GM19452 (cell line): ENCODE data around the gene HIRIP3.

ENCODE experiments used
- ATAC-seq: cut with Tn5 transposase; IDR thresholded peaks from one replicate; pipeline ENCODE4 v1.9.1; 2021; ENCODE audit not compliant: unreplicated experiment

HIRIP3 gene

GRCh38 chr16:29984764-29985147 lies 10.7 kb downstream of the HIRIP3 start:
- no peak for ATAC-seq

- no peak for ATAC-seq
Observed at GRCh38 chr16:29984137-29984763, 11.2 kb downstream of the HIRIP3 start.

GRCh38 chr16:29983420-29984136 lies 11.8 kb downstream of the HIRIP3 start:
- ATAC-seq, result no peak

GRCh38 chr16:29982560-29983419 lies 12.6 kb downstream of the HIRIP3 start:
- no peak for ATAC-seq

GRCh38 chr16:29978564-29979270 lies 16.7 kb downstream of the HIRIP3 start:
- ATAC-seq, result no peak

GRCh38 chr16:29978081-29978480 lies 17.3 kb downstream of the HIRIP3 start:
- no peak for ATAC-seq

GRCh38 chr16:29977063-29977825 lies 18.2 kb downstream of the HIRIP3 start:
- ATAC-seq, result no peak

GRCh38 chr16:29975811-29976511 lies 19.5 kb downstream of the HIRIP3 start:
- ATAC-seq, result no peak

- no peak for ATAC-seq
Observed at GRCh38 chr16:29975134-29975538, 20.3 kb downstream of the HIRIP3 start.

- ATAC-seq, result no peak
Observed at GRCh38 chr16:29974291-29975133, 20.9 kb downstream of the HIRIP3 start.

- peak; percentile 92 for ATAC-seq
Observed at GRCh38 chr16:29973384-29974246, 21.8 kb downstream of the HIRIP3 start, which contains the start of gene TAOK2. Gene TAOK2 (plus strand): TSS chr16:29973868. CDS start chr16:29977773, 3,905 bp downstream.

GRCh38 chr16:29972992-29973383 lies 22.4 kb downstream of the HIRIP3 start:
- no peak for ATAC-seq

GRCh38 chr16:29972500-29972899 lies 22.9 kb downstream of the HIRIP3 start:
- no peak for ATAC-seq

GRCh38 chr16:29971304-29971703 lies 24.1 kb downstream of the HIRIP3 start:
- ATAC-seq, result no peak

GRCh38 chr16:29968205-29968604 lies 27.2 kb downstream of the HIRIP3 start:
- no peak for ATAC-seq

GRCh38 chr16:29963021-29963743 lies 32.2 kb downstream of the HIRIP3 start:
- ATAC-seq, result no peak

GRCh38 chr16:29962344-29962994 lies 32.9 kb downstream of the HIRIP3 start:
- ATAC-seq, result no peak
